ENCODE measurements around the gene CPSF4L. TPM values are rescaled to one million over a fixed set of nuclear protein-coding genes. Genes with fewer than 3 reads are reported as not detected.

Gene CPSF4L
- total and polyA plus RNA-seq, 2 of the 13 experiments (the other 11 are each of a cell fraction or from before 2014, with no cell fraction given): 0.73 to 1.6 TPM

DNA sequence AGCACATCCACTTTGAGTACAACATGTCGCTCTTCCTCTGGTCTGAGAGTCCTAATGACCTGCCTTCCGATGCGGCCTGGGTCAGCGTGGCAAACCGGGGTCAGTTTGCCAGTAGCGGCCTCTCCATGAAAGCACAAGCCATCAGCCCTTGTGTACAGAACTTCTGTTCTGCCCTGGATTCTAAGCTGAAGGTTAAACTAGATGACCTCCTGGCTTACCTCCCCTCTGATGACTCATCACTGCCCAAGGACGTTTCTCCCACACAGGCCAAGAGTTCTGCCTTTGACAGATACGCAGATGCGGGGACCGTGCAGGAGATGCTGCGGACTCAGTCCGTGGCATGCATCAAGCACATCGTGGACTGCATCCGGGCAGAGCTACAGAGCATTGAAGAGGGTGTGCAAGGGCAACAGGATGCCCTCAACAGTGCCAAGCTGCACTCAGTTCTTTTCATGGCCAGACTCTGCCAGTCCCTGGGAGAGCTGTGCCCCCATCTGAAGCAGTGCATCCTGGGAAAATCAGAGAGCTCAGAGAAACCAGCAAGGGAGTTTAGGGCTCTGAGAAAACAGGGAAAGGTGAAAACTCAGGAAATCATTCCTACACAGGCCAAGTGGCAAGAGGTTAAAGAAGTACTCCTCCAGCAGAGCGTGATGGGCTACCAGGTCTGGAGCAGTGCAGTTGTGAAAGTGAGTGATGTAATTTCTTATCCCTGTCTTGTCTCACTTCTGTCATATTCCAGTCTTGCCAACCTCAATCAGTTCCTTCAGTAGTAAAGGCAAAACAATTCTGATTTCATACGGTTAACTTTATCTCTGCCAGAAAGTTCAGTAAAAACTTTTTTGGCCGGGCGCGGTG, 60.2 kb downstream of the CPSF4L start (continued):
- TF ChIP-seq, protein P1, sequence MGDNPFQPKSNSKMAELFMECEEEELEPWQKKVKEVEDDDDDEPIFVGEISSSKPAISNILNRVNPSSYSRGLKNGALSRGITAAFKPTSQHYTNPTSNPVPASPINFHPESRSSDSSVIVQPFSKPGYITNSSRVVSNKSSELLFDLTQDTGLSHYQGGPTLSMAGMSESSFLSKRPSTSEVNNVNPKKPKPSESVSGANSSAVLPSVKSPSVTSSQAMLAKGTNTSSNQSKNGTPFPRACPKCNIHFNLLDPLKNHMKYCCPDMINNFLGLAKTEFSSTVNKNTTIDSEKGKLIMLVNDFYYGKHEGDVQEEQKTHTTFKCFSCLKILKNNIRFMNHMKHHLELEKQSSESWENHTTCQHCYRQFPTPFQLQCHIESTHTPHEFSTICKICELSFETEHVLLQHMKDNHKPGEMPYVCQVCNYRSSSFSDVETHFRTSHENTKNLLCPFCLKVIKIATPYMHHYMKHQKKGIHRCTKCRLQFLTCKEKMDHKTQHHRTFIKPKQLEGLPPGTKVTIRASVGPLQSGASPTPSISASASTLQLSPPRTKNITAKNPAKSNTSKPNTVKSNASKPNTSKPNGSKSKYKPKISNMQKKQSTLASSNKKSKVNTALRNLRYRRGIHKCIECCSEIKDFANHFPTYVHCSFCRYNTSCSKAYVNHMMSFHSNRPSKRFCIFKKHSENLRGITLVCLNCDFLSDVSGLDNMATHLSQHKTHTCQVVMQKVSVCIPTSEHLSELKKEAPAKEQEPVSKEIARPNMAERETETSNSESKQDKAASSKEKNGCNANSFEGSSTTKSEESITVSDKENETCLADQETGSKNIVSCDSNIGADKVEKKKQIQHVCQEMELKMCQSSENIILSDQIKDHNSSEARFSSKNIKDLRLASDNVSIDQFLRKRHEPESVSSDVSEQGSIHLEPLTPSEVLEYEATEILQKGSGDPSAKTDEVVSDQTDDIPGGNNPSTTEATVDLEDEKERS (CRISPR knock-in tag; IDR thresholded peaks at IDR 0.05): peak; percentile 94
- peak; percentile 79; the same call in 1 of the 2 replicates for TF ChIP-seq DMAP1 (CRISPR knock-in tag; IDR thresholded peaks at IDR 0.05)
- TF ChIP-seq, protein P2, sequence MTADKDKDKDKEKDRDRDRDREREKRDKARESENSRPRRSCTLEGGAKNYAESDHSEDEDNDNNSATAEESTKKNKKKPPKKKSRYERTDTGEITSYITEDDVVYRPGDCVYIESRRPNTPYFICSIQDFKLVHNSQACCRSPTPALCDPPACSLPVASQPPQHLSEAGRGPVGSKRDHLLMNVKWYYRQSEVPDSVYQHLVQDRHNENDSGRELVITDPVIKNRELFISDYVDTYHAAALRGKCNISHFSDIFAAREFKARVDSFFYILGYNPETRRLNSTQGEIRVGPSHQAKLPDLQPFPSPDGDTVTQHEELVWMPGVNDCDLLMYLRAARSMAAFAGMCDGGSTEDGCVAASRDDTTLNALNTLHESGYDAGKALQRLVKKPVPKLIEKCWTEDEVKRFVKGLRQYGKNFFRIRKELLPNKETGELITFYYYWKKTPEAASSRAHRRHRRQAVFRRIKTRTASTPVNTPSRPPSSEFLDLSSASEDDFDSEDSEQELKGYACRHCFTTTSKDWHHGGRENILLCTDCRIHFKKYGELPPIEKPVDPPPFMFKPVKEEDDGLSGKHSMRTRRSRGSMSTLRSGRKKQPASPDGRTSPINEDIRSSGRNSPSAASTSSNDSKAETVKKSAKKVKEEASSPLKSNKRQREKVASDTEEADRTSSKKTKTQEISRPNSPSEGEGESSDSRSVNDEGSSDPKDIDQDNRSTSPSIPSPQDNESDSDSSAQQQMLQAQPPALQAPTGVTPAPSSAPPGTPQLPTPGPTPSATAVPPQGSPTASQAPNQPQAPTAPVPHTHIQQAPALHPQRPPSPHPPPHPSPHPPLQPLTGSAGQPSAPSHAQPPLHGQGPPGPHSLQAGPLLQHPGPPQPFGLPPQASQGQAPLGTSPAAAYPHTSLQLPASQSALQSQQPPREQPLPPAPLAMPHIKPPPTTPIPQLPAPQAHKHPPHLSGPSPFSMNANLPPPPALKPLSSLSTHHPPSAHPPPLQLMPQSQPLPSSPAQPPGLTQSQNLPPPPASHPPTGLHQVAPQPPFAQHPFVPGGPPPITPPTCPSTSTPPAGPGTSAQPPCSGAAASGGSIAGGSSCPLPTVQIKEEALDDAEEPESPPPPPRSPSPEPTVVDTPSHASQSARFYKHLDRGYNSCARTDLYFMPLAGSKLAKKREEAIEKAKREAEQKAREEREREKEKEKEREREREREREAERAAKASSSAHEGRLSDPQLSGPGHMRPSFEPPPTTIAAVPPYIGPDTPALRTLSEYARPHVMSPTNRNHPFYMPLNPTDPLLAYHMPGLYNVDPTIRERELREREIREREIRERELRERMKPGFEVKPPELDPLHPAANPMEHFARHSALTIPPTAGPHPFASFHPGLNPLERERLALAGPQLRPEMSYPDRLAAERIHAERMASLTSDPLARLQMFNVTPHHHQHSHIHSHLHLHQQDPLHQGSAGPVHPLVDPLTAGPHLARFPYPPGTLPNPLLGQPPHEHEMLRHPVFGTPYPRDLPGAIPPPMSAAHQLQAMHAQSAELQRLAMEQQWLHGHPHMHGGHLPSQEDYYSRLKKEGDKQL (CRISPR knock-in tag; IDR thresholded peaks at IDR 0.05; ENCODE audit: low read depth): peak; percentile 64; the same call in 1 of the 2 replicates
- peak; percentile 69 for TF ChIP-seq MAFF (IDR thresholded peaks at IDR 0.05; ENCODE audit: low read depth, low read length)
- no peak for TF ChIP-seq CHD4 (IDR thresholded peaks at IDR 0.05; ENCODE audit: borderline replicate concordance, low read length)
- TF ChIP-seq ZNF850 (CRISPR knock-in tag; conservative IDR thresholded peaks at IDR 0.05): no peak
- no peak for TF ChIP-seq CSRNP2 (CRISPR knock-in tag; conservative IDR thresholded peaks at IDR 0.05; ENCODE audit: low read depth)
- TF ChIP-seq ZMAT5 (CRISPR knock-in tag; IDR thresholded peaks at IDR 0.05; ENCODE audit: borderline replicate concordance, low read depth): no peak
- peak; percentile 90 for TF ChIP-seq MIXL1 (CRISPR knock-in tag; IDR thresholded peaks at IDR 0.05)
- TF ChIP-seq KDM6A (CRISPR knock-in tag; IDR thresholded peaks at IDR 0.05; ENCODE audit: low read depth): peak; percentile 92
- TF ChIP-seq HNRNPH1 (optimal IDR thresholded peaks at IDR 0.05; ENCODE audit: low read depth, low read length): no peak
- no peak for TF ChIP-seq BRCA1 (CRISPR knock-in tag; IDR thresholded peaks at IDR 0.05)
- no peak for TF ChIP-seq NAIF1 (CRISPR knock-in tag; IDR thresholded peaks at IDR 0.05; ENCODE audit: borderline replicate concordance)
- TF ChIP-seq, protein P3, sequence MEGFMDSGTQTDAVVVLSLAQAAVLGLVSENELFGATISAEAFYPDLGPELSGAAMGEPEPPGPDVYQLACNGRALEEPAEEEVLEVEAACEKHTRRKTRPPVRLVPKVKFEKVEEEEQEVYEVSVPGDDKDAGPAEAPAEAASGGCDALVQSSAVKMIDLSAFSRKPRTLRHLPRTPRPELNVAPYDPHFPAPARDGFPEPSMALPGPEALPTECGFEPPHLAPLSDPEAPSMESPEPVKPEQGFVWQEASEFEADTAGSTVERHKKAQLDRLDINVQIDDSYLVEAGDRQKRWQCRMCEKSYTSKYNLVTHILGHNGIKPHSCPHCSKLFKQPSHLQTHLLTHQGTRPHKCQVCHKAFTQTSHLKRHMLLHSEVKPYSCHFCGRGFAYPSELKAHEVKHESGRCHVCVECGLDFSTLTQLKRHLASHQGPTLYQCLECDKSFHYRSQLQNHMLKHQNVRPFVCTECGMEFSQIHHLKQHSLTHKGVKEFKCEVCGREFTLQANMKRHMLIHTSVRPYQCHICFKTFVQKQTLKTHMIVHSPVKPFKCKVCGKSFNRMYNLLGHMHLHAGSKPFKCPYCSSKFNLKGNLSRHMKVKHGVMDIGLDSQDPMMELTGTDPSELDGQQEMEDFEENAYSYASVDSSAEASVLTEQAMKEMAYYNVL (CRISPR knock-in tag; IDR thresholded peaks at IDR 0.05; ENCODE audit: borderline replicate concordance): peak; percentile 95
- no peak for TF ChIP-seq ZNF572 (CRISPR knock-in tag; IDR thresholded peaks at IDR 0.05)
- peak; percentile 98 for TF ChIP-seq ZNF746 (CRISPR knock-in tag; IDR thresholded peaks at IDR 0.05)
- TF ChIP-seq REL (CRISPR knock-in tag; conservative IDR thresholded peaks at IDR 0.05): no peak

Data from HepG2 (cell line).